Neural cell (in vitro differentiated cells): ENCODE data around the gene SRP9. TPM values are rescaled to one million over a fixed set of nuclear protein-coding genes. Genes with fewer than 3 reads are reported as not detected.

Experiments
- H2AFZ ChIP-seq: fragments of 200-600, 300-800 bp; sonication (generic), shearing (Covaris generic); 2 replicates; pipeline ENCODE4 v1.6.0; 2014; ENCODE audit warnings: low read depth, mild to moderate bottlenecking, antibody characterized with exemption, low read length, moderate library complexity
- H3F3A ChIP-seq: fragments of 200-600 bp; shearing (Covaris generic); 2 replicates; pipeline ENCODE4 v1.6.1; 2016; ENCODE audit warnings: mild to moderate bottlenecking, moderate library complexity, mixed read lengths, antibody characterized with exemption, low read length; ENCODE audit not compliant: insufficient read depth, poor library complexity, severe bottlenecking
- H3K27ac ChIP-seq: fragments of 200-600, 300-800 bp; sonication (generic), shearing (Covaris generic); 2 replicates; pipeline ENCODE4 v1.5.1; 2014; ENCODE audit warnings: mild to moderate bottlenecking, low read length, moderate library complexity
- H3K27me3 ChIP-seq: fragments of 300-800, 200-600 bp; sonication (generic), shearing (Covaris generic); 2 replicates; pipeline ENCODE4 v1.6.0; 2014; ENCODE audit warnings: mild to moderate bottlenecking, low read depth, low read length, moderate library complexity; ENCODE audit not compliant: insufficient read depth
- H3K36me3 ChIP-seq: fragments of 300-800, 200-600 bp; sonication (generic), shearing (Covaris generic); 2 replicates; pipeline ENCODE4 v1.5.1; 2014; ENCODE audit warnings: mild to moderate bottlenecking, antibody characterized with exemption, low read length, moderate library complexity; ENCODE audit not compliant: insufficient read depth
- H3K4me2 ChIP-seq: fragments of 300-800, 200-600 bp; sonication (generic), shearing (Covaris generic); 2 replicates; pipeline ENCODE4 v1.6.0; 2014; ENCODE audit warnings: mild to moderate bottlenecking, low read length
- H3K4me3 ChIP-seq: fragments of 300-800, 200-600 bp; sonication (generic), shearing (Covaris generic); 2 replicates; pipeline ENCODE4 v1.5.1; 2014; ENCODE audit warnings: mild to moderate bottlenecking, low read length, moderate library complexity
- H3K79me2 ChIP-seq: fragments of 200-600 bp; shearing (Covaris generic); replicated peaks from 2 replicates; pipeline ENCODE4 v1.6.0; 2014; ENCODE audit warnings: mild to moderate bottlenecking, low read length, moderate library complexity; ENCODE audit not compliant: insufficient read depth
- H3K9ac ChIP-seq: fragments of 300-800, 200-600 bp; sonication (generic), shearing (Covaris generic); 2 replicates; pipeline ENCODE4 v1.6.1; 2016; ENCODE audit warnings: mild to moderate bottlenecking, low read length, mixed read lengths
- H3K9me2 ChIP-seq: fragments of 200-600 bp; shearing (Covaris generic); 2 replicates; pipeline ENCODE4 v1.6.1; 2016; ENCODE audit warnings: mild to moderate bottlenecking, low read length, mixed read lengths; ENCODE audit not compliant: insufficient read depth
- H3K9me3 ChIP-seq: fragments of 200-600, 300-800 bp; sonication (generic), shearing (Covaris generic); 2 replicates; pipeline ENCODE4 v1.6.1; 2016; ENCODE audit warnings: mild to moderate bottlenecking, mixed run types, low read length, moderate library complexity, mixed read lengths
- H4K20me1 ChIP-seq: fragments of 200-600 bp; shearing (Covaris generic); 2 replicates; pipeline ENCODE4 v1.6.1; 2016; ENCODE audit warnings: mild to moderate bottlenecking, mixed run types; ENCODE audit not compliant: insufficient read depth
- CTCF ChIP-seq: fragments of 450-650 bp; IDR thresholded peaks from 2 replicates; pipeline ENCODE4 v1.5.1; 2014; ENCODE audit warnings: antibody characterized with exemption, mild to moderate bottlenecking, moderate library complexity; ENCODE audit not compliant: poor library complexity, severe bottlenecking
- EP300 ChIP-seq: fragments of 450-650 bp; conservative IDR thresholded peaks from 2 replicates; pipeline ENCODE4 v1.6.1; 2014; ENCODE audit warnings: antibody characterized with exemption, mild to moderate bottlenecking, moderate library complexity; ENCODE audit not compliant: poor library complexity, severe bottlenecking
- EZH2 ChIP-seq: fragments of 200-600, 300-800 bp; shearing (Covaris generic), sonication (generic); IDR thresholded peaks from 2 replicates; pipeline ENCODE4 v1.6.1; 2014; ENCODE audit warnings: antibody characterized with exemption, low read length, borderline replicate concordance, mild to moderate bottlenecking; ENCODE audit not compliant: insufficient read depth, poor library complexity, severe bottlenecking
- MXI1 ChIP-seq: fragments of 450-650 bp; conservative IDR thresholded peaks from 2 replicates; pipeline ENCODE4 v1.6.1; 2014; ENCODE audit warnings: antibody characterized with exemption, mild to moderate bottlenecking; ENCODE audit not compliant: poor library complexity, severe bottlenecking
- POLR2AphosphoS5 ChIP-seq: IDR thresholded peaks from 2 replicates; pipeline ENCODE4 v1.6.1; 2012
- RAD21 ChIP-seq: fragments of 450-650 bp; conservative IDR thresholded peaks from 2 replicates; pipeline ENCODE4 v1.6.1; 2014; ENCODE audit warnings: antibody characterized with exemption, mild to moderate bottlenecking, moderate library complexity
- REST ChIP-seq: IDR thresholded peaks from 2 replicates; pipeline ENCODE4 v1.6.1; 2012; ENCODE audit warnings: borderline replicate concordance
- SMC3 ChIP-seq: fragments of 450-650 bp; conservative IDR thresholded peaks from 2 replicates; pipeline ENCODE4 v1.6.1; 2014; ENCODE audit warnings: antibody characterized with exemption, mild to moderate bottlenecking, moderate library complexity; ENCODE audit not compliant: poor library complexity
- TAF1 ChIP-seq: IDR thresholded peaks from 2 replicates; pipeline ENCODE4 v1.6.1; 2012; ENCODE audit warnings: low read depth
- polyA plus RNA-seq: library from polyadenylated mRNA; depleted of rRNA; stranded (reverse); fragments of >200 nt; gene quantifications from 2 replicates; pipeline ENCODE4 v1.2.3, GENCODE V29; 2014

Gene SRP9
- polyA plus RNA-seq, 1 donor from 2014 or later: 1,838 TPM

DNA sequence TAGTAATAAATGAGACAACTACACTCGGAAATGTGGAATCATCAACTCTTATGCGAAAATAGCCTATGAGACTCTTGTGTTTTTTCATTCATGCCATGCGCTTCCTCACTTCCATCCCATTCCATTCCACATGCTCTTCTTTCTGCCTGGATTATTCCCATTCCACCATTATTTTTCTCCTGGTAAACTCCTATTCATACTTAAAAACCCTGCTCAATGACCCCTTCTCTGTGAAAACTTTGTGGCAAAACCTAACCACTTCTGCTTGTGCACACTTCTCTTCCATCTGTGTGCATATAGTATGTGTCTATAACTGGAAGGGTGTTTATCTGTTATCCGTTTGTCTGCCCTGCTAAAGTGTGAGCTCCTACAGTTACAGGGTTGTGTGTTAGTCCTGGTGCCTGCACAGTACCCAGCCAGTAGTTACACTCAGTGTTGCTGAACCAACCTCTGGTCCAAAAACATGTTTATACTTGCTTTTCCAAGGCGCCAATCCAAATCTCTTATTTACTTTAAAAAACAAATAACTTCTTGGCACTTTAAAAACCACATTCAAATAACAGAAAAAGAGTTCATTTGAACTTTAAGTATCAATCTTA lies 43.0 kb downstream of the SRP9 start:
- H3K36me3 ChIP-seq: no peaks in the 10 kb centered on the region
- H3K4me2 ChIP-seq: no peak overlapping the region
- no peaks in the 10 kb centered on the region for H3F3A ChIP-seq
- H3K79me2 ChIP-seq: no peaks in the 10 kb centered on the region
- H3K9ac ChIP-seq: no peak overlapping the region
- H3K27me3 ChIP-seq: no peaks in the 10 kb centered on the region
- no peak overlapping the region for H3K4me3 ChIP-seq
- no peaks in the 10 kb centered on the region for H3K9me3 ChIP-seq
- no peak overlapping the region for H3K27ac ChIP-seq
- H2AFZ ChIP-seq: no peak overlapping the region
- H4K20me1 ChIP-seq: no peaks in the 10 kb centered on the region
- TF ChIP-seq EZH2: no peak
- TF ChIP-seq RAD21: no peak
- no peaks in the 10 kb centered on the region for H3K9me2 ChIP-seq

- Histone ChIP-seq H3K9ac (no peak overlapping the region), H3K36me3 (no peaks in the 10 kb centered on the region), H3K79me2 (no peaks in the 10 kb centered on the region), H3K27me3 (no peaks in the 10 kb centered on the region), H3K4me2 (no peak overlapping the region), H3F3A (no peaks in the 10 kb centered on the region), H3K9me3 (no peaks in the 10 kb centered on the region), H3K9me2 (no peaks in the 10 kb centered on the region), H3K27ac (no peak overlapping the region), H2AFZ (no peak overlapping the region), H4K20me1 (no peaks in the 10 kb centered on the region), H3K4me3 (no peak overlapping the region)
- TF ChIP-seq RAD21: no peak
- no peak for TF ChIP-seq TAF1
- TF ChIP-seq REST: no peak
- TF ChIP-seq CTCF: no peak
- no peak for TF ChIP-seq POLR2AphosphoS5
- no peak for TF ChIP-seq MXI1
- no peak for TF ChIP-seq EZH2
- TF ChIP-seq SMC3: no peak
- TF ChIP-seq EP300: no peak
Measured at GRCh38 chr1:225822655-225823403, 45.2 kb downstream of the SRP9 start.
